GM18868 (cell line): ENCODE data around the gene CFB.

Experiments used
- ATAC-seq: cut with Tn5 transposase; IDR thresholded peaks from one replicate; pipeline ENCODE4 v1.9.1; 2021; ENCODE audit warnings: mild to moderate bottlenecking, moderate library complexity; ENCODE audit not compliant: unreplicated experiment

The CFB gene

DNA sequence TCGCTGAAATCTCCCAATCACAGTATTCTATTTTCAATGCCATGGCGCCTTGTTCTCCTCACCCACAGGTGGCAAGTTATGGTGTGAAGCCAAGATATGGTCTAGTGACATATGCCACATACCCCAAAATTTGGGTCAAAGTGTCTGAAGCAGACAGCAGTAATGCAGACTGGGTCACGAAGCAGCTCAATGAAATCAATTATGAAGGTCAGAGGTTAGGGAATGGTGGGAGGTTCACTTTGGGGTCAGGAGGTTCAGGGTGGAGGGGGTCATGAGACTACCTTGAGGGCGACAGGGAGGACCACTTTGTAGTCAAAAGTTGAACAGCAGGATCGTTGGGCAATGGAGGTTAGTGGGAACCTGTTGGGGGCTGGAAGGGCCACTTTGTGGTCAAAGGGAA is 2.4 kb downstream of the CFB start:
- no peak for ATAC-seq

DNA sequence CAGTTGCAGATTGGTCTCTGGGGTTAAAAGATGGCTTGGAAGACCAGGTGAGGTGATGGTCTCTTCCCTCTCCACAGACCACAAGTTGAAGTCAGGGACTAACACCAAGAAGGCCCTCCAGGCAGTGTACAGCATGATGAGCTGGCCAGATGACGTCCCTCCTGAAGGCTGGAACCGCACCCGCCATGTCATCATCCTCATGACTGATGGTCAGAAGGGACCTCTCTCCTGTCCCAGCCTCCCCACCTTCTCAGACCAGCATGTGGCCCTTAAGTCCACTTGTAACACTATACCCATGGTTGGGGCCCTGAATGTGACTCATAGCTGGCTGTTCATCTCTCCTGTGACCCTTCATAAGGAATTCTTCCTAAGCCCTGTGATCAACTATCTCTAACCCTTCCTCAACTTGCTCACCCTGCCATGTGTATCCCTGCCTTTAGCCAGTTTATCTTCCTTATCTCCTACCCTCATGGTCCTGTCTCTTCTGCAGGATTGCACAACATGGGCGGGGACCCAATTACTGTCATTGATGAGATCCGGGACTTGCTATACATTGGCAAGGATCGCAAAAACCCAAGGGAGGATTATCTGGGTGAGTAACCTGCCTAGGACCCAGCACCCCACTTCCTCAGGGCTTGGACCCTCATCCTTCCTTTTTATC is 3.0 kb downstream of the CFB start:
- ATAC-seq, result no peak

DNA sequence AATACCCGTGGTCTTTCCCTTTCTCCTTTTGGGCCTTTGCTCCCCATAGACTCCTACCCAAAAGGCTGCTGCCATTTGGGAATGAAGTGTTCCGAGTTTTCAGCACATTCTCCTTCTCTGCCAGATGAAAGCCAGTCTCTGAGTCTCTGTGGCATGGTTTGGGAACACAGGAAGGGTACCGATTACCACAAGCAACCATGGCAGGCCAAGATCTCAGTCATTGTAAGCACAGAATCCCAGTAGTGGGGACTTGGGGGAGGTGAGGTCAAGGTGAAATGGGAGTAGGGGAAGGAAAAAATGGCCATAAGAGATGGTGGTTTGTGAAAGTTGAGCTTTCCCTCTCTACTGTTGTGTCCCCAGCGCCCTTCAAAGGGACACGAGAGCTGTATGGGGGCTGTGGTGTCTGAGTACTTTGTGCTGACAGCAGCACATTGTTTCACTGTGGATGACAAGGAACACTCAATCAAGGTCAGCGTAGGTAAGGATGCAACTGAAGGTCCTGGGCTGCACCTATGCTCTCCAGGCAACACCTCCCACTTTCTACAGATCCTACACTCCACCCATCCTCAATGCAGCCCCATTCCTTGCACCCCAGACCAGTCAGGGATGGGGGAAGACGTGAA is 4.1 kb downstream of the CFB start:
- ATAC-seq, result no peak

DNA sequence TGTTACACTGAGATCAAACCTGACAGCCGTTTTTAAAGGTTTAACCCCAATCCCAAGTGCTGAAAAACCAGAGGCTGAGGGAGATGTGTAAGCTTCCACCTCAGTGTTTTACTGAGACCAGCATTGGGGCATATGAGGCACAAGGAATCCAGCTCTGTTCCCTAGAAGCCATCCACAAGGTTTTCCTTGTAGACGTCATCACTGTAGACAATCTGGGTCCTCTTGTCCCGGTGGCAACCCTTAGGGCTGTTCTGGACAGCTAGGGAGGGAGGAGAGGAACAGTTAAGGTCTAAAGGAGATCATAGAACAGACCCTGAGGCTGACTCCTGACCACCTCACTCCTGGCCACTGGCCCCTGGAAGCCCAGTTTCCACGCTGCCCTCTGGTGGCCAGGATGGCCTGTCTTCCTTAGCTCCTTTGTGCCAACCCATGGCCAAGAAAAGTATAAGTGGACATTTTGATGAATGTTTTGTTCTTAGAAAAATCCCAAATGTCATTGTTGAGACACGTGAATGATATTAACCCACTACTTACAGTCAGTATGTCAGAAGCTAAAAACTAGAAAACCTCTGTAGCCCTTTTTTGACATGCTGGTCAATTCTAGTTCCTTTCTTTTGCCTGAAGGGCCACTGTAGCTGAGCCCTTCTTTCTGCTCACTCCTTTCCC is 6.4 kb downstream of the CFB start:
- ATAC-seq, result no peak

DNA sequence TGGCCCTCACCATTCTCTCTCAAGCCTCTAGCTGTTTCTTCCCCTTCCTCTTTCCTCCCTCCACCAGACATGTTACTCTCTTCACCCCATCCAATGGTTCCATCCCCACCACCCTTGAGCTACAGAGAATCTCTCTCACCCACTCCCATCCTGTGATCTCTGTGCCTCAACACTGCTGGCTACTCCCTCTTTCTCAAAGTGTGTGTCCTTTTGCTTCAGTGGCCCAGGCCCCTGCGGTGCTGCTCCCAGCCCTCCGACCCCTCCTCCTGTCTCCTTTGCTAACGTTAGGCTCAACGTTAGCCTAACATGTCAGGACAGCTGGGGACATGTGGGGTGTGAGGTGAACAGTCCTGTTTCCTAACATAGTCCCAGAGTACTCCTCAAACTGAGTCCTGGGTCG is 7.0 kb downstream of the CFB start:
- no peak for ATAC-seq

DNA sequence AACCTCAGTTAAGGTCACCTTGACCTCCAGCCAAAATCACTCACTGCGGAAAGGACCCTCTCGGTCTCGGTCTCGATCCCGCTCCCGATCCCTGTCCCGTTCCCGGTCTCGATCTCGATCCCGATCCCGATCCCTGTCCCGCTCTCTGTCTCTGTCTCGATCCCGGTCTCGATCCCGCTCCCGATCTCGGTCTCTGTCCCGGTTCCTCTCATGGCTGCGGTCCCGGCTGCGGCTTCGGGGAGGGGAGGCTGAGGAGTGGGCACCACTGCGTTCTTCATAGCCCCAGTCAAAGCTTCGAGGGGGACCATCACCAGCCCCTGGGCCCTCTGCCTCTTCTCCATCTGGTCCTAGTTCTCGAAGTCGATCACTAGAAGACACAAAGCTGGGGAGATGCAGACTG is 8.6 kb downstream of the CFB start:
- no peak for ATAC-seq

DNA sequence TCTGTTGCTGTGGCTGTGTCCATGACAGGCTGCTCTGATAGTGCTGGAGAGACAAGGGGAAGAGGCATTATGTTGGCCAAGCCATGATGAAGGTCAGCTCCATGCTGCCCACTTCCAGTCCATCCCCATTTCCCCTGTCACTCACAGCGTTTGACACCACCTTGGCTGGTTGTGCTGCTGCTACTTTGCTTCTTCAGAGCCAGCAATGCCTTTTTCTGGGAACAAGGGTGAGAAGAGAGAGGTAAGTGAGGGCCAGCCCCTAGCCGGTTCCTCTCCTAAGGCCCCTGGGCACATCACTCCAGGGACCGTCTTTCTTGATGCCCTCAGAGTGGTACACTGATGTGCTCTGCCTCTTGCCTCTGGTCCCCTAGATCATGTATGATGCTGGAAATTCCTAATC is 10.9 kb downstream of the CFB start:
- no peak for ATAC-seq

DNA sequence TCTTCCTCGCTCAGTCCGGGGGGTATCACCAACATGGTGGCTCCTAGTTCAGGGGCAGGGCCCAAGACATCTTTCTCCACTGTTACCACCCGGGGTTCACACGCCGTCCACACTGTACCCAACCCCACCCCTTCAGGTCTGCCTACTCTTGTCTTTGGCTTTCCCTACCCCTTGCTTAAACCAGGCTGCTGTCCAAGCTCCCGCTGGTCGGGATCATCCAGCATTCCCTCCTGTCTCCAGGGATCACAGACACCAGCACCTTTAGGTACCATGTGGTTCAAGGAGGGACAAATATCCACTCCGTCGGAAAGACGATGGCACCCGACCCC is 12.5 kb downstream of the CFB start:
- ATAC-seq, result no peak

DNA sequence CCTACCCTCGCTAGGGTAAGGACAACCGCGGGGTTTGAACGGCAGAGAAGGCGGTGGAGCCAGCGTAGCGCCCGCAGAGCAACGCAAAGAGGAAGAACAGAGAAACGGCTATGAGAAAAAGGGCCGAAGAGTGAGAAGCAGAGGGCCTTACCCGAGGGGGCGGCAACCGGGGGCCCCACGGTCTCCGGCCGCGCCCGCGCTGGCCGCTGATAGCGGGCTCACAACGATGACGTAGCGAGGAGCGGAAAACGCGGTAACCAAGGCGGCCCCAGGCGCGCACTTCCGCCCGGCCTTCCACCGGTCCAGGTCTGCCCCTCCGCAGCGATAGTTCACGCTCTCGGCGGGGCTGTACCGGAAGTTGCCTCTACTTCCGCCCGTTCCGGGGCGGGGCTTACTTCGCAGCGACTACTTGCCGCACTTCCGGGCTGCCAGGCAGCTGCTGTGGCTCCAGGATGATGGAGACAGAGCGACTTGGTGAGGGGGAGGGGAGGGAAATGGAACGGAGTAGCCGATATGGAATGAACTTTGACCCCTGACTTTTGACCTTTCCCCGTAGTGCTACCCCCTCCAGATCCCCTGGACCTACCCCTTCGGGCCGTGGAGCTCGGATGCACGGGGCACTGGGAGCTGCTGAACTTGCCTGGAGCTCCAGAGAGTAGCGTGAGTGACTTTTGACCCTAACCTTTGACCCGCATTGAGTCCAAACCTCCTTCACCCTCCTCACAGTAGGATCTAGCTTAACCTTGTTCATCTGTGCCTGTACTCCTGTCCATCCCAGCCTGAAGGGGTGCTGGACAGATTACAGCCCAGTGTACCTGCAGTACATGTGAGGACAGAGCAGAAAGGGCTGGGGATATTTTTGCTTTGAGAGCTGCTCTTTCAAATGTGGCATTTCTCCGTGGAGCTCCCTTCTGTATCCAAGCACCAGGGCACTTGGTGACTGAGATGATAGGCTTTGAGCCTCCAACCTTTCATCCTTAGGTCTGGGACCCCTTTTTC is 13.1 kb downstream of the CFB start, which contains the start of the genes NELFE and SKIC2:
NELFE (minus strand) TSS at position 231 of the 999 bp plus-strand sequence. CDS start 525 bp downstream, outside the sequence.
SKIC2 (plus strand) TSS at position 435 of the 999 bp plus-strand sequence; CDS start at position 453, 18 bp downstream.
- peak; percentile 98 for ATAC-seq

DNA sequence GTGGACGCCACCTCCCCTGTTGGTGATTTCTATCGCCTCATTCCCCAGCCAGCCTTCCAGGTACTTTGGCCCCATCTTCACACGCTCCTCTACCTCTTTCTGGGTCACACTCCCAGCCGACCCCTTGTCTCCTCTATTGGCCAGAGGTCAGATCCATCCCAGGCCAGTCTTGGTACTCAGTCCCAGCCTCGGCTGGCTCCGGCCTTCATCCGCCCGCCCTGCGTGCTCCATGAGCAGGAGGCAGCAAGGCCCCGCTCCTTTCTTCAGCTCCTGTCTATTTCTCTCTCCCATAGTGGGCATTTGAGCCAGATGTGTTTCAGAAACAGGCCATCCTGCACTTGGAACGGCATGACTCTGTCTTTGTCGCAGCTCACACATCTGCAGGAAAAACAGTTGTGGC is 15.7 kb downstream of the CFB start:
- no peak for ATAC-seq

DNA sequence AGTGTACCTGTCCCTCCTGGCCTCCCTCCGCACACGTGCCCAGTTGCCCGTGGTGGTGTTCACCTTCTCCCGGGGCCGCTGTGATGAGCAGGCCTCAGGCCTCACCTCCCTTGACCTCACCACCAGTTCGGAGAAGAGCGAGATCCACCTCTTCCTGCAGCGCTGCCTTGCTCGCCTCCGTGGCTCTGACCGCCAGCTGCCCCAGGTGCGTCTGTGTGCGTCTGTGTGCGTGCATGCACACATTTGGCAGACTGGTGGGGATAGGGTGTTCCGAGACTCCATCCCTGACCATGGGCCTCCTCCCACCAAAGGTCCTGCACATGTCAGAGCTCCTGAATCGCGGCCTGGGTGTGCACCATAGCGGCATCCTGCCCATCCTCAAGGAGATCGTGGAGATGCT is 18.0 kb downstream of the CFB start:
- ATAC-seq, result no peak

DNA sequence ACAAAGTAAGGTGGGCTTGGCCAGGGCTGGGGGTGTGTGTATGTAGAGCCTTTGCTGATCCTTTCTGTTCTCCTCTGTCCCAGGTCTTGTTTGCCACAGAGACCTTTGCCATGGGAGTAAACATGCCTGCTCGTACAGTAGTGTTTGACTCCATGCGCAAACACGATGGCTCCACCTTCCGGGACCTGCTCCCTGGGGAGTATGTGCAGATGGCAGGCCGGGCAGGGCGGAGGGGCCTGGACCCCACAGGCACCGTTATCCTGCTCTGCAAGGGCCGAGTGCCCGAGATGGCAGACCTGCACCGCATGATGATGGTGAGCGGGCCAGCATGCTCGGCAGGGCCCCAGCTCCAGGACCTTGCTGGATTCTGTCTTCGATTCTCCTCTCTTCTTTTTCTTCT is 19.8 kb downstream of the CFB start:
- no peak for ATAC-seq

DNA sequence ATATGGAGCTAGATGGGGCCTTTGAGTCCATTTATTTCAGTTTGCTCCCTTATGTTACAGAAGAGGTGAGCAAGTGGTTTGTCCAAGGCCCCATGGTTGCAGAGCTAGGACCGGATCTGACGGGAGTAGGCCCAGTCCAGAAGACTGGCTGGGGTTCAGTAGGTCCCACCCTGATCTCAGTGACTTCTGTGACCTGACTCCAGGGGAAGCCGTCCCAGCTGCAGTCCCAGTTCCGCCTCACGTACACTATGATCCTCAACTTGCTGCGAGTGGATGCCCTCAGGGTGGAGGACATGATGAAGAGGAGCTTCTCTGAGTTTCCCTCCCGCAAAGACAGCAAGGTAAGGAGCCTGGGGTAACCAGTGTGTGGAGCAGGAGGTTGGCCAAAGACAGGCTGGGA is 20.6 kb downstream of the CFB start:
- no peak for ATAC-seq

DNA sequence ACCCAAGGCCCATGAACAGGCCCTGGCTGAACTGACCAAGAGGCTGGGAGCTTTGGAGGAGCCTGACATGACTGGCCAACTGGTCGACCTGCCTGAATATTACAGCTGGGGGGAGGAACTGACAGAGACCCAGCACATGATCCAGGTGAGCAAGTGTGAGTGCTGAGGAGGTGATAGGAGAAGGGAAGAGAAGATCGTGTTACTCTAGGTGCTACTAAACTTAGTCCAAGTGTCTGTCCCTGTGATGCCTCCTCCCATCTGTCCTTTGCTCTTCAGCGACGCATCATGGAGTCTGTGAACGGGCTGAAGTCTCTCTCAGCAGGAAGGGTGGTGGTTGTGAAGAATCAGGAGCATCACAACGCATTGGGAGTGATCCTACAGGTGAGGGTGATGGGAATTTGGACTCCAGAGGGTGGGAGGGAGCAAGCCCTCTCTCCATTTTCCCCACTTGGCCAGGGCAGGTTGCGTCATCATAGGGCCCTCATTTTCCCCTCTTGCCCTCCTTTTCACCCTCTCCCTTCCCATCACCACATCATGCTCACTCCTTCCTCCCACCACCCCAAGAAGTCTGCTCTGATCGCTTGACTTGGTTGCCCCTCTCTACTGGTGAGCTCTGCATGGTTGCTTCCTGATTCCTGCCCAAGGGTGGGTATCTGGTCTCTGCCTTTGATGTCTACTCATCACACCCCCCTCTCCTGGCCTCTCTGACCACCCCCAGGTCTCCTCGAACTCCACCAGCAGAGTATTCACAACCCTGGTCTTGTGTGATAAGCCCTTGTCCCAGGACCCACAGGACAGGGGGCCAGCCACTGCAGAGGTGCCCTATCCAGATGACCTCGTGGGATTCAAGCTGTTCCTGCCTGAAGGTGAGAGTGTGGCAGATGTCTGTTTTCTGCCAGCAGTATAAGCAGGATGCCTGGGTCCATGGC is 21.4 kb downstream of the CFB start:
- ATAC-seq, result no peak

DNA sequence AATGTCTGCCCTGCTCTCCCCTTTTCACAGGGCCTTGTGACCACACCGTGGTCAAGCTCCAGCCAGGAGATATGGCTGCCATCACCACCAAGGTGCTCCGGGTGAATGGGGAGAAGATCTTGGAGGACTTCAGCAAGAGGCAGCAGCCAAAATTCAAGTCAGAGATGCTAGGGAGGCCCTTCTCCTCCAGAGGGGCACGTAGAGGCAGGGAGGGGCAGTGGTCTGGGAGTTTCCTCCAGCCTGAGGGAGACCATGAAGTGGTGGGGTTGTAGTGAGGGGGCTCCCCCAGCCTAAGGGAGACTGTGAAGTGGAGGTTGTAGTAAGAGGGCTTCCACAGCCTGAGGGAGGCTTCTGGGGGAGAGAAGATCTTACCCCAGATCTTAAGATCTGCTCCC is 22.0 kb downstream of the CFB start:
- ATAC-seq, result no peak

DNA sequence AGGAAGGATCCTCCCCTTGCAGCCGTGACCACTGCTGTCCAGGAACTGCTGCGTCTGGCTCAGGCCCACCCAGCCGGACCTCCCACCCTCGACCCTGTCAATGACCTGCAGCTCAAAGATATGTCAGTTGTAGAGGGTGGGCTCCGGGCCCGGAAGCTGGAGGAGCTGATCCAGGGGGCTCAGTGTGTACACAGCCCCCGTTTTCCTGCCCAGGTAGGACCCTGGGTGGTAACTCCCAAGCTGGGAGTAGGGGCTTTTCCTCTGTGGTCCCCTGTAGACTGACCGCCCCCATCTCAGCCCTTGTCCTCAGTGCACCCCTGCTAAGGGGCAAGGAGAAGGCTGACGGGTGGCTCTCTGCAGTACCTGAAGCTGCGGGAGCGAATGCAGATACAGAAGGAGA is 22.4 kb downstream of the CFB start:
- no peak for ATAC-seq

DNA sequence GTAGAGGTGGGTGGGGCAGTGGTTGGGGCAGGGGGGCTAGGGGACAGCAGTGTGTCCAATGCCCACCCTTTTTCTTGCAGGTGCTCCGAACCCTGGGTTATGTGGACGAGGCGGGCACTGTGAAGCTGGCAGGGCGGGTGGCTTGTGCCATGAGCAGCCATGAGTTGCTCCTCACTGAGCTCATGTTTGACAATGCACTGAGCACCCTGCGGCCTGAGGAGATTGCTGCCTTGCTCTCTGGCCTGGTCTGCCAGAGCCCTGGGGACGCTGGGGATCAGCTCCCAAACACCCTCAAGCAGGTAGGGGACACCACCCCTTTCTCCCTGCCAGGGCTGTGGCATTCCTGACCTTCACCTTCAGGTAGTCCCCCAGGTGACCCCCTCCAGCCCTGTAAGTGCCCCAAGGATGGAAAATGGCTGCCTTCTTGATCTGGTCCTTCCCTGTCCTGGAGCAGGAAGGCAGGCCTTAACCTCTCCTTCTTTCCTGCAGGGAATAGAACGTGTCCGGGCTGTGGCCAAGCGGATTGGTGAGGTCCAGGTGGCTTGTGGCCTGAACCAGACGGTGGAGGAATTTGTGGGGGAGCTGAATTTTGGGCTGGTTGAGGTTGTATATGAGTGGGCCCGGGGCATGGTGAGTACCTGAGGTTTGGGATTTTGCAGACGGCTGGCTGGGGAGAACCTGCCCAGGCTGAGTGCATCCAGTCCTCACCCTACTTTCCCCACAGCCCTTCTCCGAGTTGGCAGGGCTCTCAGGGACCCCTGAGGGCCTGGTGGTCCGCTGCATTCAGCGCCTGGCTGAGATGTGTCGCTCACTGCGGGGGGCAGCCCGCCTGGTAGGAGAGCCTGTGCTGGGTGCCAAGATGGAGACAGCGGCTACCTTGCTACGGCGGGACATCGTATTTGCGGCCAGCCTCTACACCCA is 23.2 kb downstream of the CFB start:
- no peak for ATAC-seq

DNA sequence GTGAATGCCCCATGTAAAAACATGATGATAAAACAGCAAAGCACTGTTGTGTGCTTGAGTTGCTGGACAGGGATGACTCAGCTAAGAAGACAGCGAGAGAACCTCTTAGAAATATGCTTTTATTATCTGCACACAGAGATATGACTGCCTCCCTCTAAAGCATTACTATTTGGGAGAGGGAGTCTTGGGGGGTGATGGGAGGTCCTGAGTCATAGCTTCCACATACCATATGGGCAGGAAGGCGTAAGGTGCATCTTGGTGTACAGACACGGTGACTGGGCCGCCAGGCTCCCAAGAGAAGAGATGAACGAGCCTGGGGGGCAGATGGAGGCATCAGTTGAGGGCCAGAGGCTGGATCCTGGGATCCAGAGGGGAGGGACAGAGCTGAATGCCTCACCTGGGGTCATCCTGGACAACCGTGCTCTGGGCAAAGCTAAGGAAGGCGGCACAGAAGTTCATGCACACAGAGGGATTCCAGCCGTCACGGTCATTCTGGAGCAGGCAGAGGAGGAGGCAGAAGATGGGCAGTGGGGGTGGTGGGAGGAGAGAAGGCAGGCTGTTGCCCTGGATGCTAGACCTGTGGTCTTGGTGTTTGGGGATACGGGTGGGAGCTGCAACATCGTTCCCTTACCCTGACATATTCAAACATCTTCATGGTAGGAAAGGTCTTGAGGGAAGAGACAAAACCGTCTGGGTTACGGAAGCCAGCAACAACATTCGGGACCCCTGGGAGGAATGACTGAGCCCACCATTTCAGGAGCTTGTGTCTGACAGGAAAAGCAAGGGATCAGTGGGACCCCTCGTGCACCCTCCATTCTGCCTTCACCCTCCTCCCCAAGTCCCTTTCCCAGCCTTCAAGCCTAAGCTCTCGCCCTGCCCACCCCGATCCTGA is 24.1 kb downstream of the CFB start:
- no peak for ATAC-seq
